Umbilical cord (tissue), 2 donors: ENCODE results near the gene HORMAD2. TPM values are rescaled to one million over a fixed set of nuclear protein-coding genes. Genes with fewer than 3 reads are reported as not detected.
A peak's percentile ranks its signal among the peaks of the same experiment; 100 is the strongest.
"Not testable (repeated sequence)": the region's sequence is repeated elsewhere in the genome, so short reads cannot be mapped to it uniquely, and the experiment has no call there.

Experiments used
- DNase-seq: peaks from one replicate; pipeline ENCODE4 v3.0.0-alpha.2; 2015; ENCODE audit warnings: low spot score
- total RNA-seq: library from RNA; depleted of rRNA; stranded (reverse); fragments of >200 nt; gene quantifications from one replicate; pipeline ENCODE4 v1.2.3, GENCODE V29; 2014; ENCODE audit warnings: low replicate concordance; ENCODE audit not compliant: insufficient read depth

Gene HORMAD2
- total RNA-seq, 1 donor from 2014 or later = 1.2 TPM

- DNase-seq = no peak
Measured at GRCh38 chr22:30056015-30056414, 24.2 kb upstream of the HORMAD2 start.

GRCh38 chr22:30057375-30057774, 22.9 kb upstream of the HORMAD2 start:
- no peak for DNase-seq

- DNase-seq = not testable (repeated sequence)
Measured at GRCh38 chr22:30059346-30060020, 20.8 kb upstream of the HORMAD2 start.

GRCh38 chr22:30061094-30061493, 19.2 kb upstream of the HORMAD2 start:
- DNase-seq = not testable (repeated sequence)

GRCh38 chr22:30062259-30062658, 18.0 kb upstream of the HORMAD2 start:
- DNase-seq = no peak

GRCh38 chr22:30062950-30063349, 17.3 kb upstream of the HORMAD2 start:
- no peak for DNase-seq

- no peak for DNase-seq
Measured at GRCh38 chr22:30064172-30064571, 16.1 kb upstream of the HORMAD2 start.

GRCh38 chr22:30073743-30074142, 6.5 kb upstream of the HORMAD2 start:
- no peak for DNase-seq

- no peak for DNase-seq
Measured at GRCh38 chr22:30074147-30074546, 6.1 kb upstream of the HORMAD2 start.

- DNase-seq = no peak
Measured at GRCh38 chr22:30074994-30075393, 5.3 kb upstream of the HORMAD2 start.

- peak; percentile 13 for DNase-seq
Measured at GRCh38 chr22:30077279-30077880, 2.9 kb upstream of the HORMAD2 start.

GRCh38 chr22:30078320-30079311, 1.6 kb upstream of the HORMAD2 start:
- DNase-seq = no peak

GRCh38 chr22:30080805-30081204, 541 bp downstream of the HORMAD2 start:
- DNase-seq = no peak

- no peak for DNase-seq
Measured at GRCh38 chr22:30086496-30086895, 6.2 kb downstream of the HORMAD2 start.

GRCh38 chr22:30087037-30087436, 6.8 kb downstream of the HORMAD2 start:
- not testable (repeated sequence) for DNase-seq

- no peak for DNase-seq
Measured at GRCh38 chr22:30087611-30088010, 7.3 kb downstream of the HORMAD2 start.

GRCh38 chr22:30088468-30088867, 8.2 kb downstream of the HORMAD2 start:
- no peak for DNase-seq

- DNase-seq = no peak
Measured at GRCh38 chr22:30089655-30089974, 9.4 kb downstream of the HORMAD2 start.

GRCh38 chr22:30092686-30093085, 12.4 kb downstream of the HORMAD2 start:
- DNase-seq = no peak

GRCh38 chr22:30094804-30095203, 14.5 kb downstream of the HORMAD2 start:
- DNase-seq = no peak

- DNase-seq = no peak
Measured at GRCh38 chr22:30097861-30098260, 17.6 kb downstream of the HORMAD2 start.

- not testable (repeated sequence) for DNase-seq
Measured at GRCh38 chr22:30100770-30101169, 20.5 kb downstream of the HORMAD2 start.
